Measurements from ENCODE around the gene WDR86.

Gene WDR86

GRCh38 chr7:151409667-151410404 lies at the start of gene WDR86:
TSS of gene WDR86 (minus strand) at chr7:151410038. CDS start at chr7:151409589, 449 bp downstream.
- Histone ChIP-seq H3K9me3 (ENCODE audit: control insufficient read depth, insufficient read depth, low read length) (no peaks in the 10 kb centered on the region), H3K36me3 (ENCODE audit: insufficient read depth, low read length) (no peaks in the 10 kb centered on the region), H3K4me1 (ENCODE audit: insufficient read depth, low read length) (peaks cover 17% of the 10 kb centered on the region; the same call in 1 of the 2 replicates), H3K9ac (ENCODE audit: low read depth, low read length) (peak within 1 kb of the TSS; percentile 82)

GRCh38 chr7:151457534-151457933 lies 47.7 kb upstream of the WDR86 start:
- H3K4me1 ChIP-seq (ENCODE audit: insufficient read depth, low read length): peaks cover 30% of the 10 kb centered on the region
- no peaks in the 10 kb centered on the region for H3K36me3 ChIP-seq (ENCODE audit: insufficient read depth, low read length)
- H3K9ac ChIP-seq (ENCODE audit: low read depth, low read length): no peak overlapping the region
- peaks cover 12% of the 10 kb centered on the region; the same call in 1 of the 2 replicates for H3K9me3 ChIP-seq (ENCODE audit: control insufficient read depth, insufficient read depth, low read length)

GRCh38 chr7:151456782-151457181 lies 46.9 kb upstream of the WDR86 start:
- Histone ChIP-seq H3K4me1 (ENCODE audit: insufficient read depth, low read length) (peaks cover 30% of the 10 kb centered on the region), H3K9me3 (ENCODE audit: control insufficient read depth, insufficient read depth, low read length) (peaks cover 6% of the 10 kb centered on the region; the same call in 1 of the 2 replicates), H3K36me3 (ENCODE audit: insufficient read depth, low read length) (no peaks in the 10 kb centered on the region), H3K9ac (ENCODE audit: low read depth, low read length) (no peak overlapping the region)

GRCh38 chr7:151456276-151456675 lies 46.4 kb upstream of the WDR86 start:
- Histone ChIP-seq H3K9ac (ENCODE audit: low read depth, low read length) (no peak overlapping the region), H3K9me3 (ENCODE audit: control insufficient read depth, insufficient read depth, low read length) (peaks cover 6% of the 10 kb centered on the region; the same call in 1 of the 2 replicates), H3K4me1 (ENCODE audit: insufficient read depth, low read length) (peaks cover 30% of the 10 kb centered on the region), H3K36me3 (ENCODE audit: insufficient read depth, low read length) (no peaks in the 10 kb centered on the region)

- Histone ChIP-seq H3K9ac (ENCODE audit: low read depth, low read length) (no peak overlapping the region), H3K36me3 (ENCODE audit: insufficient read depth, low read length) (no peaks in the 10 kb centered on the region), H3K4me1 (ENCODE audit: insufficient read depth, low read length) (peaks cover 30% of the 10 kb centered on the region), H3K9me3 (ENCODE audit: control insufficient read depth, insufficient read depth, low read length) (peaks cover 6% of the 10 kb centered on the region; the same call in 1 of the 2 replicates)
Observed at GRCh38 chr7:151455690-151456089, 45.9 kb upstream of the WDR86 start.

GRCh38 chr7:151454932-151455530 lies 45.2 kb upstream of the WDR86 start:
- Histone ChIP-seq H3K9me3 (ENCODE audit: control insufficient read depth, insufficient read depth, low read length) (peaks cover 6% of the 10 kb centered on the region; the same call in 1 of the 2 replicates), H3K36me3 (ENCODE audit: insufficient read depth, low read length) (no peaks in the 10 kb centered on the region), H3K4me1 (ENCODE audit: insufficient read depth, low read length) (peaks cover 30% of the 10 kb centered on the region), H3K9ac (ENCODE audit: low read depth, low read length) (no peak overlapping the region)

- Histone ChIP-seq H3K9ac (ENCODE audit: low read depth, low read length) (no peak overlapping the region), H3K36me3 (ENCODE audit: insufficient read depth, low read length) (no peaks in the 10 kb centered on the region), H3K9me3 (ENCODE audit: control insufficient read depth, insufficient read depth, low read length) (peaks cover 6% of the 10 kb centered on the region; the same call in 1 of the 2 replicates), H3K4me1 (ENCODE audit: insufficient read depth, low read length) (peaks cover 22% of the 10 kb centered on the region)
Observed at GRCh38 chr7:151454305-151454704, 44.5 kb upstream of the WDR86 start.

GRCh38 chr7:151453326-151453791 lies 43.5 kb upstream of the WDR86 start:
- H3K4me1 ChIP-seq (ENCODE audit: insufficient read depth, low read length): peaks cover 20% of the 10 kb centered on the region
- H3K9ac ChIP-seq (ENCODE audit: low read depth, low read length): no peak overlapping the region
- no peaks in the 10 kb centered on the region for H3K36me3 ChIP-seq (ENCODE audit: insufficient read depth, low read length)
- peaks cover 6% of the 10 kb centered on the region; the same call in 1 of the 2 replicates for H3K9me3 ChIP-seq (ENCODE audit: control insufficient read depth, insufficient read depth, low read length)

- peaks cover 20% of the 10 kb centered on the region for H3K4me1 ChIP-seq (ENCODE audit: insufficient read depth, low read length)
- H3K9me3 ChIP-seq (ENCODE audit: control insufficient read depth, insufficient read depth, low read length): peaks cover 6% of the 10 kb centered on the region; the same call in 1 of the 2 replicates
- no peak overlapping the region for H3K9ac ChIP-seq (ENCODE audit: low read depth, low read length)
- no peaks in the 10 kb centered on the region for H3K36me3 ChIP-seq (ENCODE audit: insufficient read depth, low read length)
Observed at GRCh38 chr7:151452680-151453325, 43.0 kb upstream of the WDR86 start.

- no peak overlapping the region for H3K9ac ChIP-seq (ENCODE audit: low read depth, low read length)
Observed at GRCh38 chr7:151451626-151452571, 42.1 kb upstream of the WDR86 start.

GRCh38 chr7:151451156-151451555 lies 41.3 kb upstream of the WDR86 start:
- Histone ChIP-seq H3K36me3 (ENCODE audit: insufficient read depth, low read length) (no peaks in the 10 kb centered on the region), H3K9ac (ENCODE audit: low read depth, low read length) (no peak overlapping the region), H3K4me1 (ENCODE audit: insufficient read depth, low read length) (peaks cover 9% of the 10 kb centered on the region), H3K9me3 (ENCODE audit: control insufficient read depth, insufficient read depth, low read length) (no peaks in the 10 kb centered on the region)

More at GRCh38 chr7:151451626-151452571, 42.1 kb upstream of the WDR86 start:
- no peaks in the 10 kb centered on the region for H3K36me3 ChIP-seq (ENCODE audit: insufficient read depth, low read length)
- no peaks in the 10 kb centered on the region; the same call in 1 of the 2 replicates for H3K9me3 ChIP-seq (ENCODE audit: control insufficient read depth, insufficient read depth, low read length)
- H3K4me1 ChIP-seq (ENCODE audit: insufficient read depth, low read length): peaks cover 15% of the 10 kb centered on the region

- no peaks in the 10 kb centered on the region for H3K36me3 ChIP-seq (ENCODE audit: insufficient read depth, low read length)
- no peaks in the 10 kb centered on the region for H3K9me3 ChIP-seq (ENCODE audit: control insufficient read depth, insufficient read depth, low read length)
- H3K9ac ChIP-seq (ENCODE audit: low read depth, low read length): no peak overlapping the region
- H3K4me1 ChIP-seq (ENCODE audit: insufficient read depth, low read length): peaks cover 8% of the 10 kb centered on the region; the same call in 1 of the 2 replicates
Observed at GRCh38 chr7:151449990-151450389, 40.2 kb upstream of the WDR86 start.
